ENCODE measurements around the gene ITGB7. TPM values are rescaled to one million over a fixed set of nuclear protein-coding genes. Genes with fewer than 3 reads are reported as not detected.

ITGB7 gene
- total RNA-seq, 1 experiment from 2014 or later: 1.1 TPM

- Histone ChIP-seq H3K36me3 (ENCODE audit: control insufficient read depth, insufficient read depth, low read length) (no peaks in the 10 kb centered on the region), H3K4me3 (ENCODE audit: low read depth, low read length) (no peak overlapping the region), H3K9me3 (no peaks in the 10 kb centered on the region), H3K27me3 (replicated peaks; ENCODE audit: control insufficient read depth, insufficient read depth, low read length) (no peaks in the 10 kb centered on the region), H3K4me1 (no peaks in the 10 kb centered on the region)
- Mint-ChIP-seq H3K36me3 (ENCODE audit: insufficient read depth, unreplicated experiment) (no peaks in the 10 kb centered on the region), H3K27ac (ENCODE audit: unreplicated experiment) (no peak overlapping the region), H3K9me3 (ENCODE audit: unreplicated experiment) (no peaks in the 10 kb centered on the region), H3K27me3 (ENCODE audit: insufficient read depth, unreplicated experiment) (no peaks in the 10 kb centered on the region), H3K4me3 (ENCODE audit: unreplicated experiment) (no peak overlapping the region), H3K4me1 (ENCODE audit: low read depth, unreplicated experiment) (no peaks in the 10 kb centered on the region)
- POLR2A ChIA-PET: no interaction called here
- BruUV-seq (replicated peaks): no TSS peak
- TF ChIP-seq CTCF (IDR thresholded peaks at IDR 0.05; ENCODE audit: insufficient read depth in 1 of 2, low read depth in 1 of 2, low read length in 1 of 2, severe bottlenecking in 1 of 2, unreplicated experiment in 1 of 2): no peak
- intact Hi-C loops (cut with micrococcal nuclease; ENCODE audit: unreplicated experiment): no loop called here
- CTCF ChIA-PET: interaction anchor here (1.7 kb wide), 1 partner anchor 25 kb away, joined by 5 read pairs; no protein-coding TSS in a partner anchor
- no peak for DNase-seq
Observed at GRCh38 chr12:53200107-53200457, 7.0 kb downstream of the ITGB7 start.

- Mint-ChIP-seq H3K27ac (ENCODE audit: unreplicated experiment) (no peak overlapping the region), H3K4me3 (ENCODE audit: unreplicated experiment) (no peak overlapping the region), H3K27me3 (ENCODE audit: insufficient read depth, unreplicated experiment) (no peaks in the 10 kb centered on the region), H3K36me3 (ENCODE audit: insufficient read depth, unreplicated experiment) (no peaks in the 10 kb centered on the region), H3K4me1 (ENCODE audit: low read depth, unreplicated experiment) (no peaks in the 10 kb centered on the region), H3K9me3 (ENCODE audit: unreplicated experiment) (no peaks in the 10 kb centered on the region)
- Histone ChIP-seq H3K36me3 (ENCODE audit: control insufficient read depth, insufficient read depth, low read length) (no peaks in the 10 kb centered on the region), H3K4me3 (ENCODE audit: low read depth, low read length) (no peak overlapping the region), H3K27me3 (replicated peaks; ENCODE audit: control insufficient read depth, insufficient read depth, low read length) (no peaks in the 10 kb centered on the region), H3K9me3 (no peaks in the 10 kb centered on the region), H3K4me1 (no peaks in the 10 kb centered on the region)
- CTCF ChIA-PET: interaction anchor here (1.7 kb wide), 1 partner anchor 24 kb away, joined by 5 read pairs; no protein-coding TSS in a partner anchor
- BruUV-seq (replicated peaks): no TSS peak
- no peak for TF ChIP-seq CTCF (IDR thresholded peaks at IDR 0.05; ENCODE audit: insufficient read depth in 1 of 2, low read depth in 1 of 2, low read length in 1 of 2, severe bottlenecking in 1 of 2, unreplicated experiment in 1 of 2)
- DNase-seq: no peak
- intact Hi-C loops (cut with micrococcal nuclease; ENCODE audit: unreplicated experiment): no loop called here
- POLR2A ChIA-PET: no interaction called here
Observed at GRCh38 chr12:53199700-53200099, 7.4 kb downstream of the ITGB7 start.

GRCh38 chr12:53198486-53199110 is 8.5 kb downstream of the ITGB7 start:
- no peak for DNase-seq
- no TSS peak for BruUV-seq (replicated peaks)
- POLR2A ChIA-PET: interaction anchor here (0.6 kb wide), 1 partner anchor 212 kb away, joined by 3 read pairs; no protein-coding TSS in a partner anchor
- Histone ChIP-seq H3K9me3 (no peaks in the 10 kb centered on the region), H3K4me1 (no peaks in the 10 kb centered on the region), H3K36me3 (ENCODE audit: control insufficient read depth, insufficient read depth, low read length) (no peaks in the 10 kb centered on the region), H3K4me3 (ENCODE audit: low read depth, low read length) (no peak overlapping the region), H3K27me3 (replicated peaks; ENCODE audit: control insufficient read depth, insufficient read depth, low read length) (no peaks in the 10 kb centered on the region)
- Mint-ChIP-seq H3K27me3 (ENCODE audit: insufficient read depth, unreplicated experiment) (no peaks in the 10 kb centered on the region), H3K4me3 (ENCODE audit: unreplicated experiment) (no peak overlapping the region), H3K27ac (ENCODE audit: unreplicated experiment) (no peak overlapping the region), H3K4me1 (ENCODE audit: low read depth, unreplicated experiment) (no peaks in the 10 kb centered on the region), H3K9me3 (ENCODE audit: unreplicated experiment) (no peaks in the 10 kb centered on the region), H3K36me3 (ENCODE audit: insufficient read depth, unreplicated experiment) (peaks cover 5% of the 10 kb centered on the region)
- CTCF ChIA-PET: interaction anchor here (0.5 to 1.7 kb wide), 4 partner anchors 15 to 144 kb away, joined by 3 to 10 read pairs (median 4); partner anchors contain the start of gene AAAS
- TF ChIP-seq CTCF (IDR thresholded peaks at IDR 0.05; ENCODE audit: insufficient read depth in 1 of 2, low read depth in 1 of 2, low read length in 1 of 2, severe bottlenecking in 1 of 2, unreplicated experiment in 1 of 2): no peak
- intact Hi-C loops (cut with micrococcal nuclease; ENCODE audit: unreplicated experiment): no loop called here

Data from Caco-2 (cell line).